ENCODE measurements around the gene RTL1. TPM values are rescaled to one million over a fixed set of nuclear protein-coding genes. Genes with fewer than 3 reads are reported as not detected.

Gene RTL1
- total RNA-seq, 1 experiment from 2014 or later, result not detected

- Mint-ChIP-seq H3K4me1 (peaks cover 11 to 20% of the 10 kb centered on the region in 2 experiments), H3K9me3 (no peaks in the 10 kb centered on the region), H3K36me3 (ENCODE audit: insufficient read depth in 1 of 3, low read depth in 3 of 3) (no peaks in the 10 kb centered on the region), H3K27me3 (ENCODE audit: low read depth) (peaks cover 1% of the 10 kb centered on the region; the same call in 1 of the 2 replicates), H3K4me3 (no peak overlapping the region), H3K27ac (no peak overlapping the region)
- no peak overlapping the region for H3K4me2 ChIP-seq (ENCODE audit: insufficient read depth, insufficient read length, low read length)
- H3K23ac ChIP-seq (ENCODE audit: insufficient read length, low read depth, low read length), result no peak overlapping the region
- TF ChIP-seq CTCF (conservative IDR thresholded peaks at IDR 0.05), result no peak
- no peaks in the 10 kb centered on the region for H3K9me3 ChIP-seq (ENCODE audit: control insufficient read depth, low read depth, low read length)
- H3K4ac ChIP-seq (ENCODE audit: low read depth, low read length), result no peak overlapping the region
- no peak for DNase-seq
- no peaks in the 10 kb centered on the region for H4K20me1 ChIP-seq (ENCODE audit: control insufficient read depth, insufficient read depth, insufficient read length)
- no peak overlapping the region for H3K18ac ChIP-seq (ENCODE audit: insufficient read length, low read depth, low read length)
- H2BK5ac ChIP-seq (ENCODE audit: insufficient read length, low read length), result no peak overlapping the region
- H3K27me3 ChIP-seq (ENCODE audit: insufficient read depth, low read length), result no peaks in the 10 kb centered on the region
- no peak overlapping the region for H2BK20ac ChIP-seq (ENCODE audit: low read depth, low read length, poor library complexity, severe bottlenecking)
- H3K27ac ChIP-seq (ENCODE audit: insufficient read length, low read depth, low read length), result no peak overlapping the region
- H2AFZ ChIP-seq (ENCODE audit: low read length), result no peak overlapping the region
- H4K5ac ChIP-seq (ENCODE audit: insufficient read length, low read depth, low read length), result no peak overlapping the region
- no peak overlapping the region for H2BK12ac ChIP-seq (ENCODE audit: insufficient read length, low read depth, low read length)
- no peak overlapping the region for H3K9ac ChIP-seq (ENCODE audit: extremely low read depth, insufficient read length, low read length)
- no peak overlapping the region for H4K8ac ChIP-seq (replicated peaks; ENCODE audit: insufficient read length, low read depth, low read length)
- no peaks in the 10 kb centered on the region for H3K79me2 ChIP-seq (ENCODE audit: insufficient read depth, low read length)
- no peak overlapping the region for H2AK5ac ChIP-seq (ENCODE audit: insufficient read length, low read length)
- no peak overlapping the region for H2BK120ac ChIP-seq (ENCODE audit: low read depth, low read length, poor library complexity, severe bottlenecking)
- H3K14ac ChIP-seq (ENCODE audit: insufficient read depth, low read length), result no peak overlapping the region
- no peak overlapping the region for H3K56ac ChIP-seq (ENCODE audit: insufficient read length, low read depth, low read length)
- H4K91ac ChIP-seq (ENCODE audit: insufficient read length, low read depth, low read length), result no peak overlapping the region
- no peaks in the 10 kb centered on the region for H3K79me1 ChIP-seq (ENCODE audit: insufficient read depth, low read depth, low read length, poor library complexity, severe bottlenecking)
- no peaks in the 10 kb centered on the region for H3K23me2 ChIP-seq (ENCODE audit: insufficient read length, low read depth, low read length, poor library complexity, severe bottlenecking)
- 0 out of 2 replicates have a peak, but pooled peaks cover 2% of the 10 kb centered on the region for H3K4me1 ChIP-seq (ENCODE audit: insufficient read depth, low read length)
- H2BK15ac ChIP-seq (ENCODE audit: low read depth, low read length), result no peak overlapping the region
- no peak overlapping the region for H3T11ph ChIP-seq (ENCODE audit: low read length)
- WGBS (ENCODE audit: extremely low coverage, insufficient read length, low lambda C conversion rate), result no CpG with 5 or more reads among the region's 8 CpGs
Observed at GRCh38 chr14:100846309-100846859, 57.1 kb downstream of the RTL1 start.

All from H9 (cell line).